Measurements from ENCODE around the gene ARHGAP19. TPM values are rescaled to one million over a fixed set of nuclear protein-coding genes. Genes with fewer than 3 reads are reported as not detected.

ARHGAP19 gene
- total and polyA plus RNA-seq, 5 donors from 2014 or later: 4.4 to 12.9 (median 8.0) TPM

DNA sequence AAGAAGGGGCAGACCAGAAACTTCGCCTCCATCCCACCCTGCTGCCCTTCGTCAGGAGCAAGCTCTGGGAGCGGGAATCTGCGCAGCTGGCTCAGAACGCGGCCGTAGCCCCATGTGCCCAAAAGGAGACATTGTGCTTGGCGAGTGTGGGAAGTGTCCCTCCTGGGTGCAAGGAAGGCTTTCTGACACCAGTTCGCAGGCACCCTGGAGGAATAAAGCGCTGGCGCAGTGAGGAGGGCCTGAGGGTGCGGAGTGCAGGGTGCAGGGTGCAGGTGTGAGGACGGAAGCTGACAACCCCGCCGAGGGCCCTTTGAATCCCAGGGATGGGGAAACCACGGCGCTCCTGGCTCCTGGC is 107.5 kb downstream of the ARHGAP19 start:
- Mint-ChIP-seq H3K9me3 (no peaks in the 10 kb centered on the region), H3K4me1 (peaks cover 0 to 5% (median 0%) of the 10 kb centered on the region in 4 donors), H3K27me3 (peaks cover 70% of the 10 kb centered on the region), H3K4me3 (no peak overlapping the region), H3K27ac (peak overlapping the region in 1 of 3 donors; percentile 26), H3K36me3 (no peaks in the 10 kb centered on the region)
- ATAC-seq (ENCODE audit: low read depth in 2 of 2) (no peak), DNase-seq (no peak)
- Histone ChIP-seq H3K9me3 (ENCODE audit: control insufficient read depth in 2 of 2, low read length in 2 of 2) (no peaks in the 10 kb centered on the region), H3K27ac (ENCODE audit: insufficient read depth, low read length, poor library complexity, severe bottlenecking) (no peak overlapping the region), H3K27me3 (ENCODE audit: control insufficient read depth, insufficient read depth, low read length) (peaks cover 9% of the 10 kb centered on the region), H3K4me3 (ENCODE audit: low read depth, low read length) (no peak overlapping the region), H3K4me1 (ENCODE audit: control insufficient read depth, insufficient read depth, low read length, poor library complexity, severe bottlenecking) (no peaks in the 10 kb centered on the region), H3K36me3 (ENCODE audit: control insufficient read depth, insufficient read depth, low read length) (no peaks in the 10 kb centered on the region)

DNA sequence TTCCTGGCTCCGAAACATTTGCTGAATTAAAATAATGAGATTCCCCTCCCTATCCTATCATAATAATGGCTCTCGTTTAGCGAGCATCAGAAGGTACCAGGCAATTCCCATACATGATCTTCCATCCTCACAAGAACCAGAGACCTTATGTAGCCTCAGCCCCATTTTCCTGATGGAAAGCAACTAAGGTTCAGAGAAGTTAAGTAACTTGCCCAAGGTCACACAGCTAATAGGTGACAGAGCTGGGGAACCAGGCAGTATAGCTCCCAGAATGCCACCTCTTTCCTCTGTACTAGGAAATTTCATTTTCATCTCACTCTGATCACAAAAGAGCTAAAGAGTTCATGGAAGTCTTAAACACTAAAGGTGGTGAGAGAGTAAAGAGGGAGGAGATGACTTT is 109.1 kb downstream of the ARHGAP19 start:
- no peaks in the 10 kb centered on the region for H3K4me1 ChIP-seq (ENCODE audit: control insufficient read depth, insufficient read depth, low read length, poor library complexity, severe bottlenecking)
- H3K27ac ChIP-seq (ENCODE audit: insufficient read depth, low read length, poor library complexity, severe bottlenecking): no peak overlapping the region
- H3K36me3 ChIP-seq (ENCODE audit: control insufficient read depth, insufficient read depth, low read length): no peaks in the 10 kb centered on the region
- Mint-ChIP-seq H3K36me3 (no peaks in the 10 kb centered on the region), H3K9me3 (no peaks in the 10 kb centered on the region), H3K4me1 (peaks cover 0 to 5% (median 0%) of the 10 kb centered on the region in 4 donors), H3K27me3 (peaks cover 63% of the 10 kb centered on the region), H3K4me3 (no peak overlapping the region), H3K27ac (no peak overlapping the region)
- DNase-seq (no peak), ATAC-seq (ENCODE audit: low read depth in 2 of 2) (no peak)
- H3K9me3 ChIP-seq (ENCODE audit: control insufficient read depth in 2 of 2, low read length in 2 of 2): no peaks in the 10 kb centered on the region
- peaks cover 9% of the 10 kb centered on the region for H3K27me3 ChIP-seq (ENCODE audit: control insufficient read depth, insufficient read depth, low read length)
- H3K4me3 ChIP-seq (ENCODE audit: low read depth, low read length): no peak overlapping the region

DNA sequence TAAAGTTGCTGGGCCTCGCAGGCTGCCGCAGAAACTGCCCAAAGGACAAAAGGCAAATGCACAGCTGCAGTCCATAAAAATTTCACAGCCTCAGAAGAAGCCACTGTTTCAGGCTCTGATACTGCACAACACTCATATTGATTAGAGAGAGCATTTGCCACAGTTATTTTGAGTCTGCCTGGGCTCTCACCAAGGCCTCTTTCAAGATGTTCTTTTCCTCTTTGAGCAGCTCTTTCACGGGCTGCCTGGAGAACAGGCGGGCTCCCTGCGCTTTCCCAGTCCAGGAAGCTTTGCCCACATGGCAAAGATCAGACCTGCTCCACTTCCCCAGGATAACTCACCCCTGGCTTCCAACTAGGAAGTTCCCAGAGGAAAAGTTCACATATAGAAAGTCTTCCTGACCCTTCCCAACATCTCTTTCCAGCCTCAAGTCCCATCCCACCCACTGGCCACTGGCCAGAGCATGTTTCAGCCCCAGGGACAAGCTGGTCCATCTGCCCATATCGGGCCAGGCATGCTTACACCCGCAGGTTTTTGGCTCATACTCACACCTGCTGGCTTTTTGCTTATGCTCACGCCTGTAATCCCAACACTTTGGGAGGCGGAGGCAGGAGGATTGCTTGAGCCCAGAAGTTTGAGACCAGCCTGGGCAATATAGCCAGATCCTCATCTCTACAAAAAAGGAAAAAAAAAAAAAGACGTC is 110.0 kb downstream of the ARHGAP19 start:
- ATAC-seq (ENCODE audit: low read depth in 2 of 2) (no peak), DNase-seq (no peak)
- Mint-ChIP-seq H3K36me3 (no peaks in the 10 kb centered on the region), H3K4me1 (peaks cover 0 to 5% (median 0%) of the 10 kb centered on the region in 4 donors), H3K4me3 (no peak overlapping the region), H3K27me3 (peaks cover 59% of the 10 kb centered on the region), H3K9me3 (no peaks in the 10 kb centered on the region), H3K27ac (no peak overlapping the region)
- Histone ChIP-seq H3K4me3 (ENCODE audit: low read depth, low read length) (no peak overlapping the region), H3K4me1 (ENCODE audit: control insufficient read depth, insufficient read depth, low read length, poor library complexity, severe bottlenecking) (no peaks in the 10 kb centered on the region), H3K9me3 (ENCODE audit: control insufficient read depth in 2 of 2, low read length in 2 of 2) (no peaks in the 10 kb centered on the region), H3K27ac (ENCODE audit: insufficient read depth, low read length, poor library complexity, severe bottlenecking) (no peak overlapping the region), H3K27me3 (ENCODE audit: control insufficient read depth, insufficient read depth, low read length) (peaks cover 13% of the 10 kb centered on the region), H3K36me3 (ENCODE audit: control insufficient read depth, insufficient read depth, low read length) (no peaks in the 10 kb centered on the region)

DNA sequence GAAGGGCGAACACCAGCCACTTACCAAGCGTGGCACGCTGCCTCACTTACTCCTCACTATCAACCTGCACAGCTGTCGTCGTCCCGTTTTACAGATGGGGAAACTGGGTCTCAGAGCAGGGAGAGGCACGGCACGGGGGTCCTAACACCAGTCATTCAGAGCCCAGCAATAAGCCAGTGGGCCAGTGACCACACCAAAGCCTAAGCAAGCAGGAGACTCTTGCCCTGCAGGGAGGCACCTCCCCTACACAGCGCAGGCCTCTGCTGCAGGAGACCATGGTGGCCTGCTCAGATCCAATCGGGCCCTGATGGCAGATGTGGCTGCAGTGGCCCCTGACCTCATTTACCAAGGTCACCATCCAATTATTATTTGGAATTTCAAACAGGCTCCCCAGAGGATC is 111.5 kb downstream of the ARHGAP19 start:
- Mint-ChIP-seq H3K27me3 (peaks cover 45% of the 10 kb centered on the region), H3K4me3 (no peak overlapping the region), H3K36me3 (no peaks in the 10 kb centered on the region), H3K9me3 (no peaks in the 10 kb centered on the region), H3K4me1 (peaks cover 0 to 2% (median 0%) of the 10 kb centered on the region in 4 donors), H3K27ac (no peak overlapping the region)
- Histone ChIP-seq H3K9me3 (ENCODE audit: control insufficient read depth in 2 of 2, low read length in 2 of 2) (no peaks in the 10 kb centered on the region), H3K27ac (ENCODE audit: insufficient read depth, low read length, poor library complexity, severe bottlenecking) (no peak overlapping the region), H3K4me3 (ENCODE audit: low read depth, low read length) (no peak overlapping the region), H3K4me1 (ENCODE audit: control insufficient read depth, insufficient read depth, low read length, poor library complexity, severe bottlenecking) (no peaks in the 10 kb centered on the region), H3K27me3 (ENCODE audit: control insufficient read depth, insufficient read depth, low read length) (peaks cover 13% of the 10 kb centered on the region), H3K36me3 (ENCODE audit: control insufficient read depth, insufficient read depth, low read length) (no peaks in the 10 kb centered on the region)
- no peak for ATAC-seq (ENCODE audit: low read depth in 2 of 2)
- DNase-seq: no peak

DNA sequence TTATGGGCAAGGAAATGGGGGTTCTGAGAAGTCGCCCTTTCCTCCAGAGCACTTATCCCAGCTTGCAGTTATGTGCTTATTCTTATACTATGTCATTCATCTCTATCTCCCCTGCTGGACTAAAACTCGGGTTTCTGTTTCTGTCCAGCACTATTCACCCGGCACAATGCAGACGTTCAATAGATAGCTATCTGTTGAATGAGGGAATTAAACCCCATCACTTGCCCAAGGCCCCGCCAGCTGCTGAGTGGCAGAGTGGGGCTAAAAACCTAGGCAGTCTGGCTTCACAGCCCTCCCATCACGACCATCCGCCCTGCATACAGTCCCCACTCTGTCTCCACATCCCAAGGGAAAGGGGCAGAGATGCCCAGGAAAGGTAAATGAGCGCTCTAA is 112.1 kb downstream of the ARHGAP19 start:
- Mint-ChIP-seq H3K27me3 (peaks cover 45% of the 10 kb centered on the region), H3K36me3 (no peaks in the 10 kb centered on the region), H3K4me3 (no peak overlapping the region), H3K9me3 (no peaks in the 10 kb centered on the region), H3K4me1 (peaks cover 0 to 2% (median 0%) of the 10 kb centered on the region in 4 donors), H3K27ac (no peak overlapping the region)
- peaks cover 13% of the 10 kb centered on the region for H3K27me3 ChIP-seq (ENCODE audit: control insufficient read depth, insufficient read depth, low read length)
- ATAC-seq (ENCODE audit: low read depth in 2 of 2) (no peak), DNase-seq (no peak)
- no peaks in the 10 kb centered on the region for H3K36me3 ChIP-seq (ENCODE audit: control insufficient read depth, insufficient read depth, low read length)
- no peaks in the 10 kb centered on the region for H3K9me3 ChIP-seq (ENCODE audit: control insufficient read depth in 2 of 2, low read length in 2 of 2)
- H3K4me3 ChIP-seq (ENCODE audit: low read depth, low read length): no peak overlapping the region
- H3K27ac ChIP-seq (ENCODE audit: insufficient read depth, low read length, poor library complexity, severe bottlenecking): no peak overlapping the region
- H3K4me1 ChIP-seq (ENCODE audit: control insufficient read depth, insufficient read depth, low read length, poor library complexity, severe bottlenecking): no peaks in the 10 kb centered on the region

DNA sequence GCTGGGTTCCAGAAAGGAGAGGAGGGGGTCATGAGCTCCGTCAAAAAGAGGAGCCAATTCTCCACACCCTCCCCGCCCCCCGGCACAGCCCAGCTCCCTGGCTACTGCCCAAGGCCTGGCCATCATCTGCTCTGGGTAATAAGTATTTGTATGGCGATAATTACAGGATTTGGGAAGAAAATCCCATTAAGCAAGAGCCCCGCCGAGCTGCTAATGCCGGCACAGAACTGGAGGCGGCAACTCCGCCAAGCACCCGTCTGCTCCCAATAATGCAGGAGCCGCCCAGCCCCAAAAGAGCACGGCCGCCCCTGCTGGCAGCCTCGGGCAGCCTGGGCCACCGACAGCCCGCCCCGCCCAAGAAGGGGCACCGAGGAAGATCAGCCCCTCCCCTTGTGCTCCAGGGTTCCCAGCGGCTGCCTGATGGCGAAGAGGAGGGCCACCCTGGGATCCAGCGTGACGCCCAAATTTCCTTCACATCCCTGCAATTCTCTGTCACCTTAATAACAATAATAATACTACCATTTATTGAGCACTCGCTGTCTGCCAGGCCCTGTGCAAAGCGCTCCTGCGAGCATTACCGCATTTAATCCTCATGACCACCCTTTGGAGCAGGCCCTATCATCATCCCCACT is 112.6 kb downstream of the ARHGAP19 start:
- no peak overlapping the region for H3K4me3 ChIP-seq (ENCODE audit: low read depth, low read length)
- no peaks in the 10 kb centered on the region for H3K9me3 ChIP-seq (ENCODE audit: control insufficient read depth in 2 of 2, low read length in 2 of 2)
- H3K36me3 Mint-ChIP-seq: no peaks in the 10 kb centered on the region
- peaks cover 47% of the 10 kb centered on the region for H3K27me3 Mint-ChIP-seq
- no peak for DNase-seq
- peaks cover 13% of the 10 kb centered on the region for H3K27me3 ChIP-seq (ENCODE audit: control insufficient read depth, insufficient read depth, low read length)
- H3K4me1 Mint-ChIP-seq: peaks cover 0 to 2% (median 0%) of the 10 kb centered on the region in 4 donors
- no peak overlapping the region for H3K27ac ChIP-seq (ENCODE audit: insufficient read depth, low read length, poor library complexity, severe bottlenecking)
- no peak overlapping the region for H3K4me3 Mint-ChIP-seq
- H3K4me1 ChIP-seq (ENCODE audit: control insufficient read depth, insufficient read depth, low read length, poor library complexity, severe bottlenecking): no peaks in the 10 kb centered on the region
- H3K27ac Mint-ChIP-seq: no peak overlapping the region
- H3K36me3 ChIP-seq (ENCODE audit: control insufficient read depth, insufficient read depth, low read length): no peaks in the 10 kb centered on the region
- no peaks in the 10 kb centered on the region for H3K9me3 Mint-ChIP-seq
- no peak for ATAC-seq (ENCODE audit: low read depth in 2 of 2)

DNA sequence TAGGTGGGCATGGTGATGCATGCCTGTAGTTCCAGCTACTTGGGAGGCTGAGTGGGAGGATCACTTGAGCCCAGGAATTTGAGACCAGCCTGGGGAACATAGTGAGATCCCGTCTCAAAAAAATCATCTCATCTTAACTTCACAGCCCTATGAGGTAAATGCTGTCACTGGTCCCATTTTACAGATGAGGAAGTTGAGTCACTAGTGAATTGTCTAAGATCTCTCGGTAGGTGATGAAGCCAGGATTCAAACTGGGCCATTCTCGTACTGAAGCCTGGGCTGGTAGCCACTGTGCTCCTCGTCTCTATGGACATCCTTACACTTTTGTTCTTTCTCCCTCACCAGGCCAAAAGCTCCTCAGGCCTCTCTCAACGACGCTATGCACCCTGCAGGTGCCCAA is 113.1 kb downstream of the ARHGAP19 start:
- Histone ChIP-seq H3K4me3 (ENCODE audit: low read depth, low read length) (no peak overlapping the region), H3K36me3 (ENCODE audit: control insufficient read depth, insufficient read depth, low read length) (no peaks in the 10 kb centered on the region), H3K9me3 (ENCODE audit: control insufficient read depth in 2 of 2, low read length in 2 of 2) (no peaks in the 10 kb centered on the region), H3K27ac (ENCODE audit: insufficient read depth, low read length, poor library complexity, severe bottlenecking) (no peak overlapping the region), H3K27me3 (ENCODE audit: control insufficient read depth, insufficient read depth, low read length) (peaks cover 11% of the 10 kb centered on the region), H3K4me1 (ENCODE audit: control insufficient read depth, insufficient read depth, low read length, poor library complexity, severe bottlenecking) (no peaks in the 10 kb centered on the region)
- Mint-ChIP-seq H3K4me1 (no peaks in the 10 kb centered on the region), H3K9me3 (no peaks in the 10 kb centered on the region), H3K4me3 (no peak overlapping the region), H3K36me3 (no peaks in the 10 kb centered on the region), H3K27me3 (peaks cover 43% of the 10 kb centered on the region), H3K27ac (no peak overlapping the region)
- ATAC-seq (ENCODE audit: low read depth in 2 of 2): no peak
- no peak for DNase-seq

DNA sequence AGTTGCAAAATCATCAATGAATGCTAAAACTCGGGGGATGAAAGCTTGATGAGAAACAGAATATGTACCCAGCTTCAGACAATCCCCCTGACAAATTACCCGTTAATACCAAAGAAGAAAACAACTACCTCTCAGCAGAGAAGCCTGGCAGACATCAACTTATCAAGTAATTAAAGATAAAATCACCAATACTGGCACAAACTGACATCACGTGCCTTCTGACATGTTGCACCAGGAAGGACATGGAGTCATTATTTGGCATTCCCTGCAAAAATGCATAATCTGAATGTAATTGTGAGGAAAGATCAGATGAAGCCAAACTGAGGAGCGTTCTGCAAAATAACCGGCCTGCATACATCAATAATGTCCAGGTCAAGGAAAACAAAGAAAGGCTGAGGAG is 114.4 kb downstream of the ARHGAP19 start:
- ATAC-seq (ENCODE audit: low read depth in 2 of 2) (no peak), DNase-seq (no peak)
- no peaks in the 10 kb centered on the region for H3K9me3 Mint-ChIP-seq
- no peak overlapping the region for H3K27ac Mint-ChIP-seq
- H3K4me3 ChIP-seq (ENCODE audit: low read depth, low read length): no peak overlapping the region
- H3K4me3 Mint-ChIP-seq: no peak overlapping the region
- H3K27me3 Mint-ChIP-seq: peaks cover 32% of the 10 kb centered on the region
- H3K27ac ChIP-seq (ENCODE audit: insufficient read depth, low read length, poor library complexity, severe bottlenecking): no peak overlapping the region
- no peaks in the 10 kb centered on the region for H3K9me3 ChIP-seq (ENCODE audit: control insufficient read depth in 2 of 2, low read length in 2 of 2)
- H3K36me3 ChIP-seq (ENCODE audit: control insufficient read depth, insufficient read depth, low read length): no peaks in the 10 kb centered on the region
- no peaks in the 10 kb centered on the region for H3K36me3 Mint-ChIP-seq
- H3K4me1 Mint-ChIP-seq: no peaks in the 10 kb centered on the region
- H3K27me3 ChIP-seq (ENCODE audit: control insufficient read depth, insufficient read depth, low read length): peaks cover 4% of the 10 kb centered on the region
- no peaks in the 10 kb centered on the region for H3K4me1 ChIP-seq (ENCODE audit: control insufficient read depth, insufficient read depth, low read length, poor library complexity, severe bottlenecking)
